ENCODE measurements around the gene ZNF592.

Gene ZNF592

GRCh38 chr15:84821501-84822021 is 73.2 kb downstream of the ZNF592 start:
- H3K4me3 Mint-ChIP-seq, result peak overlapping the region; percentile 11 to 69 (median 19)
- H3K27ac Mint-ChIP-seq, result peak overlapping the region; percentile 68 to 97 (median 95)
- peaks cover 73% of the 10 kb centered on the region for H3K4me1 Mint-ChIP-seq
- H3K9me3 Mint-ChIP-seq, result no peaks in the 10 kb centered on the region
- no peaks in the 10 kb centered on the region for H3K36me3 Mint-ChIP-seq (ENCODE audit: low read depth)
- TF ChIP-seq CTCF (IDR thresholded peaks at IDR 0.05; ENCODE audit: unreplicated experiment in 3 of 3), result peak in 2 of 3 experiments; percentile 17 to 25
- H3K27me3 Mint-ChIP-seq (ENCODE audit: low read depth), result no peaks in the 10 kb centered on the region

DNA sequence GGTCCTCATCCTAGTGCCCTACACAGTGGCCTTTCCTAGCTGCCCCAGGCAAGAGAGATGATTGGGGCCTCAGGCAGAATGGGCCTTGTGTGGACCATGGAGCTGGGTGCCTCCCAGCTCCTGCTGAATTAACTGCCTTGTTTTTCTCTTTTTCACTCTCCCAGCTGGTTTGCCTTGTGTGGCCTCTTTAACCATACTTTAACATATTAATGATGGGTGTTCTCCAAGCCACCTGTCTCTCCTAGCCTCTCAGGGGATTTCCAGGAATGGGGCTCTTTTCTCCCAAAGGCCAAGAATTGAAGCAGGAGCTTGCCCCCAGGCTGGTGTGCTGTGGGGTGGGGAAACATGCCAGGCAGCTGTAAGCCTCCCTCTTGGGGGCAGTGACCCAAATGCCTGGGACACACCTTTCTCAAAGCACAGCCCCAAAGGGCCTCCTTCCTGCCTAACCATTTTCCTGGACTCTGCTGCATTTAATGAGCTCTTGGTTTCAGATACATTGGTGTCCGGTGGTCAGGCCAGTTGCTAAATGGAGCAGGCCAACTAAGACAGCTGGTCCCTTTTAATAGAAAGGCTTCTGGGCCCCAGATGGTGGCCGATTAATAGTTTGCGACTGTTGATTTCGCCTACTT is 74.4 kb downstream of the ZNF592 start:
- no peaks in the 10 kb centered on the region for H3K36me3 Mint-ChIP-seq (ENCODE audit: low read depth)
- H3K4me3 Mint-ChIP-seq, result peak overlapping the region in 2 of 3 experiments; percentile 63 to 69
- H3K9me3 Mint-ChIP-seq, result no peaks in the 10 kb centered on the region
- peaks cover 74% of the 10 kb centered on the region for H3K4me1 Mint-ChIP-seq
- TF ChIP-seq CTCF (IDR thresholded peaks at IDR 0.05; ENCODE audit: unreplicated experiment in 3 of 3), result no peak
- H3K27ac Mint-ChIP-seq, result peak overlapping the region; percentile 68 to 97 (median 95)
- H3K27me3 Mint-ChIP-seq (ENCODE audit: low read depth), result no peaks in the 10 kb centered on the region

DNA sequence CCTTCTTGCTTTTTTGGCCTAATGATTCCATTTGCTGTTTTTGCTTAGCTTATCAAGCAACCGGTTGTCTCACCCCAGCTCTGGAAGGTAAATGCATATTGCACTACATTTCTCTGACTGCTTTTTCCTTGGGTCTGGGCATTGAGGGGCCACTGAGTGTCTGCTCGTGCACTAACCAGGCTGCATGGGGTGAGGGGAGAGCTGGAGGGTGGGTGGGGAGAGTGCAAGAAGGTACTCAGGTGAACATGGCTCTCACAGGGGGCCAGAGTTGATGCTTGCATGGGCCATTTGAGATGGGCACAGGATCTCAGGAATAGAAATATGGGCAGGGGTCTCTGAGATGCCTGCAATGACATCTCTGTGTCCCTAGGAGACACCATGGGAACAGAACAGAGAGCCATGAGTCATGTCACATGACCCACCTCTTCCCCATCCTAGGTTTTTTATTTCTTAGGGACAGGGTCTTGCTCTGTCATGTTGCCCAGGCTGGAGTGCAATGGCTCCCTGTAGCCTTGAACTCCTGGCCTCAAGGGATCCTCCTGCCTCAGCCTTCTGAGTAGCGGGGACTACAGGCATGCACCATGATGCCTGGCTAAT is 75.0 kb downstream of the ZNF592 start:
- peaks cover 74% of the 10 kb centered on the region for H3K4me1 Mint-ChIP-seq
- TF ChIP-seq CTCF (IDR thresholded peaks at IDR 0.05; ENCODE audit: unreplicated experiment in 3 of 3), result no peak
- peak overlapping the region; percentile 68 to 98 (median 97) for H3K27ac Mint-ChIP-seq
- H3K27me3 Mint-ChIP-seq (ENCODE audit: low read depth), result no peaks in the 10 kb centered on the region
- H3K9me3 Mint-ChIP-seq, result no peaks in the 10 kb centered on the region
- H3K36me3 Mint-ChIP-seq (ENCODE audit: low read depth), result no peaks in the 10 kb centered on the region
- peak overlapping the region in 2 of 3 experiments; percentile 26 to 69 for H3K4me3 Mint-ChIP-seq

- H3K4me1 Mint-ChIP-seq, result peaks cover 74% of the 10 kb centered on the region
- no peaks in the 10 kb centered on the region for H3K27me3 Mint-ChIP-seq (ENCODE audit: low read depth)
- peak overlapping the region in 2 of 3 experiments; percentile 51 to 75 for H3K4me3 Mint-ChIP-seq
Measured at GRCh38 chr15:84824260-84825007, 76.0 kb downstream of the ZNF592 start.

GRCh38 chr15:84826369-84826823 is 78.0 kb downstream of the ZNF592 start:
- peaks cover 79% of the 10 kb centered on the region for H3K4me1 Mint-ChIP-seq
- H3K36me3 Mint-ChIP-seq (ENCODE audit: low read depth), result no peaks in the 10 kb centered on the region
- peak overlapping the region in 1 of 3 experiments; percentile 81 for H3K27ac Mint-ChIP-seq
- no peaks in the 10 kb centered on the region for H3K9me3 Mint-ChIP-seq
- H3K27me3 Mint-ChIP-seq (ENCODE audit: low read depth), result no peaks in the 10 kb centered on the region
- H3K4me3 Mint-ChIP-seq, result no peak overlapping the region
- peak in 1 of 3 experiments; percentile 12 for TF ChIP-seq CTCF (IDR thresholded peaks at IDR 0.05; ENCODE audit: unreplicated experiment in 3 of 3)

More at GRCh38 chr15:84824260-84825007, 76.0 kb downstream of the ZNF592 start:
- no peak for TF ChIP-seq CTCF (IDR thresholded peaks at IDR 0.05; ENCODE audit: unreplicated experiment in 3 of 3)
- peak overlapping the region; percentile 15 to 98 (median 97) for H3K27ac Mint-ChIP-seq
- H3K36me3 Mint-ChIP-seq (ENCODE audit: low read depth), result no peaks in the 10 kb centered on the region
- H3K9me3 Mint-ChIP-seq, result no peaks in the 10 kb centered on the region

All from nephron (organoid).